NCI-H345 treated with DMSO at 0.1 percent for 48 hours (cell line): ENCODE results near the gene DLG3.
"Not testable (repeated sequence)": the region's sequence is repeated elsewhere in the genome, so short reads cannot be mapped to it uniquely, and the experiment has no call there.

ENCODE experiments used
- DNase-seq: peaks from one replicate; lab custom pipeline; 2025; ENCODE audit not compliant: unreplicated experiment; lab: John Stamatoyannopoulos, UW

DLG3 gene

GRCh38 chrX:70509078-70509477, 64.4 kb downstream of the DLG3 start:
- no peak for DNase-seq

GRCh38 chrX:70515270-70515669, 70.6 kb downstream of the DLG3 start:
- not testable (repeated sequence) for DNase-seq

- DNase-seq: not testable (repeated sequence)
Observed at GRCh38 chrX:70515692-70516091, 71.1 kb downstream of the DLG3 start.

GRCh38 chrX:70525733-70526132, 81.1 kb downstream of the DLG3 start:
- no peak for DNase-seq

- DNase-seq: no peak
Observed at GRCh38 chrX:70527053-70527452, 82.4 kb downstream of the DLG3 start.

GRCh38 chrX:70527610-70528345, 83.1 kb downstream of the DLG3 start:
- DNase-seq: no peak

GRCh38 chrX:70535198-70535597, 90.6 kb downstream of the DLG3 start:
- DNase-seq: no peak

GRCh38 chrX:70549429-70549828, 104.8 kb downstream of the DLG3 start:
- DNase-seq: no peak

- DNase-seq: no peak
Observed at GRCh38 chrX:70552130-70552704, 107.6 kb downstream of the DLG3 start.

GRCh38 chrX:70553516-70553915, 108.9 kb downstream of the DLG3 start:
- DNase-seq: no peak

GRCh38 chrX:70554081-70554480, 109.4 kb downstream of the DLG3 start:
- DNase-seq: no peak

- no peak for DNase-seq
Observed at GRCh38 chrX:70554523-70554922, 109.9 kb downstream of the DLG3 start.

- no peak for DNase-seq
Observed at GRCh38 chrX:70554948-70555347, 110.3 kb downstream of the DLG3 start.
